ENCODE results near the gene MGA.

MGA gene

DNA sequence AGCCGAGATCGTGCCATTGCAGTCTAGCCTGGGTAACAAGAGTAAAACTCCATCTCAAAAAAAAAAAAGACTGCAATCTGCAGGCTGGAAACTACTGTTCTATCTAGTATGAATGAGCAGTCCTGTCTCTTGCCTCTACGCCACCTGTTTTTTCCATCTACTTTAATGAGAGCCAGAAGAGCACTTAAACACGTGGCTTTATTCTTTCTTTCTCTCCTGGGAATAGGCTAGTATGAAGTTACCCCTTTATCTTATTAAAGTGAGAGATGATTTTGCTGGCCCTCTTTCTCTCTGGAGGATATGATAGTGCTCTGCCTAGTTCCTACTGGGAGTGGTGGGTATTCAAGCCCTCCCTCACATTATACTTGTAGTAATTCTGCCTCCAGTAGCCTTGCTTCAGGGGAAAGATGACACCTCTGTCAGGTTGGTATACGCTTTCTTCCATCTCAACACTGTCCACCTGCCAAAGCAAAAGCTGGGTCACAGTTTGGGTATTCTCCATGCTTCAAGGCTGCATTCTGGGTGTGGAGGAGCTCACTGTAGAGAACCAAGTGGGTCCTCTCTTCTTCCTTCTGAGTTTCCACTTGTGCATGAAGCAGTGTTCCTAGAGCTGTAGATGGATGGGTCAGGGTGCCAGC, 131.9 kb downstream of the MGA start:
- Histone ChIP-seq H3K4me1 (ENCODE audit: control insufficient read depth in 1 of 2, insufficient read depth in 1 of 2, low read depth in 1 of 2, low read length in 1 of 2) (no peaks in the 10 kb centered on the region), H3K36me3 (no peaks in the 10 kb centered on the region), H3K9me3 (no peaks in the 10 kb centered on the region), H3K27me3 (no peaks in the 10 kb centered on the region), H3K4me3 (ENCODE audit: low read depth in 1 of 2, low read length in 1 of 2) (no peak overlapping the region), H3K27ac (no peak overlapping the region)
- TF ChIP-seq, protein P1, sequence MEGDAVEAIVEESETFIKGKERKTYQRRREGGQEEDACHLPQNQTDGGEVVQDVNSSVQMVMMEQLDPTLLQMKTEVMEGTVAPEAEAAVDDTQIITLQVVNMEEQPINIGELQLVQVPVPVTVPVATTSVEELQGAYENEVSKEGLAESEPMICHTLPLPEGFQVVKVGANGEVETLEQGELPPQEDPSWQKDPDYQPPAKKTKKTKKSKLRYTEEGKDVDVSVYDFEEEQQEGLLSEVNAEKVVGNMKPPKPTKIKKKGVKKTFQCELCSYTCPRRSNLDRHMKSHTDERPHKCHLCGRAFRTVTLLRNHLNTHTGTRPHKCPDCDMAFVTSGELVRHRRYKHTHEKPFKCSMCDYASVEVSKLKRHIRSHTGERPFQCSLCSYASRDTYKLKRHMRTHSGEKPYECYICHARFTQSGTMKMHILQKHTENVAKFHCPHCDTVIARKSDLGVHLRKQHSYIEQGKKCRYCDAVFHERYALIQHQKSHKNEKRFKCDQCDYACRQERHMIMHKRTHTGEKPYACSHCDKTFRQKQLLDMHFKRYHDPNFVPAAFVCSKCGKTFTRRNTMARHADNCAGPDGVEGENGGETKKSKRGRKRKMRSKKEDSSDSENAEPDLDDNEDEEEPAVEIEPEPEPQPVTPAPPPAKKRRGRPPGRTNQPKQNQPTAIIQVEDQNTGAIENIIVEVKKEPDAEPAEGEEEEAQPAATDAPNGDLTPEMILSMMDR (IDR thresholded peaks at IDR 0.05): no peak

DNA sequence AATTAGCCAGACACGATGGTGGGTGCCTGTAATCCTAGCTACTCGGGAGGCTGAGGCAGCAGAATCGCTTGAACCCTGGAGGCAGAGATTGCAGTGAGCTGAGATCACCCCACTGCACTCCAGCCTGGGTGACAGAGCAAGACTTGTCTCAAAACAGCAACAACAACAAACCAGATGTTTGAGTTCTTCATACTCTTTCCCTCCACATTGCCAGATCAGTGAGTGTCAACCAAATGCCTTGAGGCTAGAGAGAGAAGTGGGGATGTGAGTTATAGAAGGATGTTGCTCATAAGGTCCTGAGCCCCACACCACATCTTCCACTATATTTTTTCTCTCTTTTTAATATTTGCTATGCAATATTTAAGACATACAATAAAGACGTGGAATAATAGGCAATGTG, 133.9 kb downstream of the MGA start:
- TF ChIP-seq, protein P1 (IDR thresholded peaks at IDR 0.05): no peak
- no peak overlapping the region for H3K27ac ChIP-seq
- H3K9me3 ChIP-seq: no peaks in the 10 kb centered on the region
- H3K4me1 ChIP-seq (ENCODE audit: control insufficient read depth in 1 of 2, insufficient read depth in 1 of 2, low read depth in 1 of 2, low read length in 1 of 2): no peaks in the 10 kb centered on the region
- H3K4me3 ChIP-seq (ENCODE audit: low read depth in 1 of 2, low read length in 1 of 2): no peak overlapping the region
- H3K27me3 ChIP-seq: no peaks in the 10 kb centered on the region
- H3K36me3 ChIP-seq: no peaks in the 10 kb centered on the region

DNA sequence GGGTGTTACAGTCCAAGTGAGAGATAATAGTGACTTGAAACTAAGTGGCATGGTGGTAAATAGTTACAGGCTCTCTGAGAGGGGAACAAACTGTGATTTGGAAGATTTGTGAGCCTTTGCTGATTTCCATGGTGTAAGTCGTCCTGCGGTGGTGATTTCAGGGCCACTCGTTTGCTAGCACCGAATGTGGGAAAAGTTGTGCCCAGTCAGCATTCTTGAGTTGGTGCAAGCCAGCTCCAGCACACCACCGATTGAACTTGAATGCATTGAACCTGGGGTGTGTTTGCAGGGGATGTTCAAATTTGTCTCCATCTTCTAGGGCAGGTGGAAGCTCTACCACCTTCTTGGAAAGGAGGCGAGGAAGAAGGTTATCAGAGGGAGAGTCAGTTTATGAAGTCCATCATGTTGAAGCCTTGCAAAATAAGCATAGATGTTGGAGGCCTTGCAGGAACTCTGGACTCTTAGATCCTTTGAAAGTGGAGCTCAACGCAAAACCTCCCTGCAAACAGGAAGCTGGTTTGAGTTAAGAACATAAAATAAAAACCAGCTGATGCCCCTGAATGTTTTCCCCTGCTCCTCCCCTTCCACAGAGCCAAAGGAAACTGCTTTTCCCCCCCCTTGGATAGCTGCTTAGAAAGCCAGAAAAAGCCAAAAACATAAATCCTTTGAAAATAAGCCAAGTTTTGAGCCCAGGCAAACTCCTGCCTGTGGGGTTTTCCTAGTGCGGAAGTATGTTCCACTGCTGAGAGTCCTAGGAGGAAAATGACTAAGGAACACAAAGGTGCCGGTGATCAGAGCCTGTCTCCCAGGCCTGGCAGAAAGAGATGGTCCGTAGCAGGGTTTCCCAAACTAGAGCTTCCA, 136.0 kb downstream of the MGA start:
- H3K36me3 ChIP-seq: no peaks in the 10 kb centered on the region
- TF ChIP-seq, protein P1 (IDR thresholded peaks at IDR 0.05): no peak
- H3K27ac ChIP-seq: no peak overlapping the region
- H3K27me3 ChIP-seq: no peaks in the 10 kb centered on the region
- H3K9me3 ChIP-seq: no peaks in the 10 kb centered on the region
- no peak overlapping the region for H3K4me3 ChIP-seq (ENCODE audit: low read depth in 1 of 2, low read length in 1 of 2)
- H3K4me1 ChIP-seq (ENCODE audit: control insufficient read depth in 1 of 2, insufficient read depth in 1 of 2, low read depth in 1 of 2, low read length in 1 of 2): no peaks in the 10 kb centered on the region

DNA sequence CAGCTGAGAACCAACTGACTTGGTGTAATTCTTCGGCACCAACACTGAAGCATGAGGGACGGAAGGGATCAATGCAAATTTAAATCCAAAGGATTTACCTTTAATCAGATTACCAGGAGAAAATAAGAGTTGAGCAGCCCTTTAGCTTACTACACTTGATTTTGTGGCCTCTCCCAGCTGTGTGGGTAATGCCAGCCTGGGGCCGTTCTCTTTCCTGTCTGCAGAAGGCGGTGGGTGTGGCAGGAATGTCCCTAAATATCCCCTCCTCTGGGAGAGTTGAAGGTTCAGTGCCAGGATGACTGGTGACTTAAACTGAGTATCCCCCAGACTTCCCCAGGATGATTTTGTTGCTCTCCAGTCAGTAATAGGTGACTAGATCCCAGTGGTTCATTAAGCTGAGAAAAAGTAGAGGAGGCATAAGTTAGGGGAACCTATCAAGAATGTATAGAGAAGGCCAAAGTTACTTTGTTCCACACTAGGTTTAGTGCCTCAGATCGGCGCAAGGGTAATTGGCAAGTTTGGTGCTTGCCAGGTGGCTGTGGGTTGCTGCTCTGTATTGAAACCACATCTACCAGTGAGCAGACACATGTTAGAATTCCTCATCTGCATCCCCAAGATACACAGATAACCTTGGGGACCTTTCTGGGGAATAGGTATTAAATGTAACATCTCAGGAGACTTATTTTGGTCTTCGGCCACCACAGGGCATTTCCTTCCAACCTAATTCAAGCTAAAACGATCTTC, 137.2 kb downstream of the MGA start:
- TF ChIP-seq, protein P1 (IDR thresholded peaks at IDR 0.05): no peak
- Histone ChIP-seq H3K27ac (no peak overlapping the region), H3K4me3 (ENCODE audit: low read depth in 1 of 2, low read length in 1 of 2) (no peak overlapping the region), H3K4me1 (ENCODE audit: control insufficient read depth in 1 of 2, insufficient read depth in 1 of 2, low read depth in 1 of 2, low read length in 1 of 2) (no peaks in the 10 kb centered on the region), H3K27me3 (no peaks in the 10 kb centered on the region), H3K36me3 (no peaks in the 10 kb centered on the region), H3K9me3 (no peaks in the 10 kb centered on the region)

DNA sequence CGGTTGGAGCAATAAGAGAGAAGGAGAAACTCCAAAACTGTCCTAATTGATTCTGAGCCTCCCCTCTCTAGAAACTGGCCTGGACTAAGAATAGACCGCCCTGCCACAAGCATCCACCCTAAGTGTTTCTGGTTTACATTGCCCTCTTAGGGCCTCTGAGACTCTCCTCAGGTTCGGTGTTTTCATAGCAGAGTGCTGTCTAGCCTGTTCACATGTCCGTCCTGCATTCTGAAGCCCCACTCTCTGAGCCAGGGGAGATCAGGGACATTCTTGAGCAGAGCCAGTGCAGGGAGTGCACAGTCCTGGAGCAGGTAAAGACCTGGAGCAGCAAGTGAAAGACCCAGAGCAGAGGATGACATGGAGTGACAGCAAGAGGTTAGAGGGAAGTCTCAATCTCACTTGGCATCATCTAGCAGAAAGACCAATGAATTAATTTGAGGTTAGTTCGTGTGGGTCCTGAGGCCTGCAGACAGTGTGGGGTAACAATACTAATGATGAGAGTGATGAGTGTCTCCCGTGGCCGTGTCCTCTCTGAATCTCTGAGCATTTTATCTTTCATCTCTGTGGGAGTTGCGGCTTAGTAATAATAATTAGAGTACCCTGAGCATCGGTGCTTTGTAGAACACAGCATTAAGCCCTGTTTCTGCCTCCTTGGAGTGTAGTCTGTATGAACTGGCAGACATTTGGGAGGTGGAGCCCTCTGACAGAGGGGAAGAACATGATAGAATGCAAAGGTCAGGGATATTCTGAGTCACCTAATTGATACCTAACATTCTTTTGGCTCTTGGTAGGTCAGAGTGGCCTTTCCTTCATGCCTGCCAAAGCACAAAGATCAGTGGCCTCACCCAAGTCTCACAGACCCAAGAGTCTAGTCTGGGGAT, 138.6 kb downstream of the MGA start:
- no peaks in the 10 kb centered on the region for H3K4me1 ChIP-seq (ENCODE audit: control insufficient read depth in 1 of 2, insufficient read depth in 1 of 2, low read depth in 1 of 2, low read length in 1 of 2)
- TF ChIP-seq, protein P1 (IDR thresholded peaks at IDR 0.05): no peak

More for the DNA sequence above, 138.6 kb downstream of the MGA start:
- Histone ChIP-seq H3K36me3 (no peaks in the 10 kb centered on the region), H3K27ac (no peak overlapping the region), H3K27me3 (no peaks in the 10 kb centered on the region), H3K9me3 (no peaks in the 10 kb centered on the region), H3K4me3 (ENCODE audit: low read depth in 1 of 2, low read length in 1 of 2) (no peak overlapping the region)

Data from neutrophil (primary cell).